Vagina (tissue), 2 donors: Measurements from ENCODE around the gene SLC66A2. TPM values are rescaled to one million over a fixed set of nuclear protein-coding genes. Genes with fewer than 3 reads are reported as not detected.
"Not testable (repeated sequence)": the region's sequence is repeated elsewhere in the genome, so short reads cannot be mapped to it uniquely, and the experiment has no call there.

Experiments used
- DNase-seq, 2 donors: peaks; one replicate each; pipeline ENCODE4 v3.0.0-alpha.2; 2017; ENCODE audit errors: extremely low spot score in 2 of 2
- H3K27ac ChIP-seq: fragments of 200-600 bp; sonication (generic); one replicate; pipeline ENCODE4 v1.5.1; 2019
- H3K27me3 ChIP-seq: fragments of 200-600 bp; sonication (generic); one replicate; pipeline ENCODE4 v1.5.1; 2019
- H3K36me3 ChIP-seq, 2 donors: fragments of 200-600 bp; sonication (generic); one replicate each; pipeline ENCODE4 v1.5.1; 2017 to 2019
- H3K4me1 ChIP-seq: fragments of 200-600 bp; sonication (generic); one replicate; pipeline ENCODE4 v1.5.1; 2019
- H3K4me3 ChIP-seq, 2 donors: fragments of 200-600 bp; sonication (generic); 1 replicate in 1 of 2; 2 replicates in 1 of 2; pipeline ENCODE4 v1.5.1; 2016 to 2019
- H3K9me3 ChIP-seq: fragments of 200-600 bp; sonication (generic); one replicate; pipeline ENCODE4 v1.5.1; 2019
- CTCF ChIP-seq, 3 experiments: fragments of 450-650 bp in 2 of 3; fragments of 200-600 bp in 1 of 3; sonication (generic) in 1 of 3; IDR thresholded peaks; one replicate each; pipeline ENCODE4 v1.5.1; 2017 to 2019; ENCODE audit warnings: antibody characterized with exemption in 3 of 3, mild to moderate bottlenecking in 2 of 3, moderate library complexity in 2 of 3
- POLR2A ChIP-seq, 2 donors: fragments of 450-650 bp; IDR thresholded peaks; one replicate each; pipeline ENCODE4 v1.6.1; 2017; ENCODE audit warnings: antibody characterized with exemption in 2 of 2, mild to moderate bottlenecking in 2 of 2, moderate library complexity in 2 of 2
- POLR2AphosphoS5 ChIP-seq, 2 donors: sonication (generic); formaldehyde crosslinking; IDR thresholded peaks; one replicate each; pipeline ENCODE4 v1.9.0; 2017; ENCODE audit warnings: antibody characterized with exemption in 2 of 2, mild to moderate bottlenecking in 2 of 2, low read depth in 1 of 2; ENCODE audit not compliant: insufficient read depth in 1 of 2
- intact Hi-C: fragments of 100-400 bp; cut with DNase I; formaldehyde crosslinking; loops from one replicate; pipeline ENCODE4 v1.15.1; 2023
- total RNA-seq: library from RNA; depleted of rRNA; stranded (reverse); fragments of >200 nt; gene quantifications from one replicate; pipeline ENCODE4 v1.2.3, GENCODE V29; 2016

SLC66A2 gene
- total RNA-seq, 1 donor from 2014 or later = 32.2 TPM

DNA sequence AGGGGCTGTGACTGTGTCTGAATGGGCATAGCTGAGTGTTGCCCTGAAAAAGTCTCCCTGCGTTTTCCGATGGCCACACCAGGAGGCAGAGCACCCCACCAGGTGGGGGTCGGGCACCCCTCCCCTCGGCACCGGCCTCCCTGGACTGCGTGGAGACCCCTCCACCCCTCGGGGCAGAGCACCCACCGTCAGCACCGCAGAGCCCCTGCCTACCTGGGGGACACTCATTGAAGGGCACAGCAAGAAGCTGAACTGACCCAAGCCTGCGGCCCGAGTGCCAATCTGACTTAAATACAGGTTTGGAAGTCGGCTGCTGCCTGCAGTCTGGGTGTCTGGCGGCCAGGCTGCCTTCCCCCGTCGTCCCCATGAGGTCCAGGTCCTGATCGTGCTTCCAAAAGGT lies 83.8 kb downstream of the SLC66A2 start:
- Histone ChIP-seq H3K9me3 (no peaks in the 10 kb centered on the region), H3K4me3 (no peak overlapping the region), H3K36me3 (no peaks in the 10 kb centered on the region), H3K4me1 (no peaks in the 10 kb centered on the region), H3K27ac (no peak overlapping the region), H3K27me3 (no peaks in the 10 kb centered on the region)
- DNase-seq = peak in 1 of 2 donors; percentile 84
- TF ChIP-seq CTCF (IDR thresholded peaks at IDR 0.05) = no peak
- no peak for TF ChIP-seq POLR2AphosphoS5 (IDR thresholded peaks at IDR 0.05; ENCODE audit: insufficient read depth in 1 of 2, low read depth in 1 of 2)
- no peak for TF ChIP-seq POLR2A (IDR thresholded peaks at IDR 0.05)
- intact Hi-C loops = no loop called here

GRCh38 chr18:79866889-79867574 lies 84.4 kb downstream of the SLC66A2 start:
- Histone ChIP-seq H3K4me3 (no peak overlapping the region), H3K9me3 (peaks cover 3% of the 10 kb centered on the region), H3K4me1 (no peaks in the 10 kb centered on the region), H3K27me3 (no peaks in the 10 kb centered on the region), H3K36me3 (no peaks in the 10 kb centered on the region), H3K27ac (no peak overlapping the region)
- peak in 1 of 2 donors; percentile 79 for DNase-seq
- TF ChIP-seq POLR2A (IDR thresholded peaks at IDR 0.05) (no peak), POLR2AphosphoS5 (IDR thresholded peaks at IDR 0.05; ENCODE audit: insufficient read depth in 1 of 2, low read depth in 1 of 2) (no peak), CTCF (IDR thresholded peaks at IDR 0.05) (no peak)
- intact Hi-C loops = no loop called here

DNA sequence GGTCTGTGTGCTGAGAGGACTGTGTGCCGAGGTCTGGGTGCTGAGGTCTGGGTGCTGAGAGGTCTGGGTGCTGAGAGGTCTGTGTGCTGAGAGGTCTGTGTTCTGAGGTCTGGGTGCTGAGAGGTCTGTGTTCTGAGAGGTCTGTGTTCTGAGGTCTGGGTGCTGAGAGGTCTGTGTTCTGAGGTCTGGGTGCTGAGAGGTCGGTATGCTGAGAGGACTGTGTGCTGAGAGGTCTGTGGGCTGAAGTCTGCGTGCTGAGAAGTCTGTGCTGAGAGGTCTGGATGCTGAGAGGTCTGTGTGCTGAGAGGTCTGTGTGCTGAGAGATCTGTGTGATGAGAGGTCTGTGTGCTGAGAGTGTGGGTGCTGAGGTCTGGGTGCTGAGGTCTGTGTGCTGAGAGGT lies 85.5 kb downstream of the SLC66A2 start:
- H3K27ac ChIP-seq, H3K9me3 ChIP-seq, intact Hi-C loops, H3K4me3 ChIP-seq, H3K36me3 ChIP-seq, H3K27me3 ChIP-seq, H3K4me1 ChIP-seq: not testable (repeated sequence)
- peak in 1 of 2 donors; percentile 62 for DNase-seq

DNA sequence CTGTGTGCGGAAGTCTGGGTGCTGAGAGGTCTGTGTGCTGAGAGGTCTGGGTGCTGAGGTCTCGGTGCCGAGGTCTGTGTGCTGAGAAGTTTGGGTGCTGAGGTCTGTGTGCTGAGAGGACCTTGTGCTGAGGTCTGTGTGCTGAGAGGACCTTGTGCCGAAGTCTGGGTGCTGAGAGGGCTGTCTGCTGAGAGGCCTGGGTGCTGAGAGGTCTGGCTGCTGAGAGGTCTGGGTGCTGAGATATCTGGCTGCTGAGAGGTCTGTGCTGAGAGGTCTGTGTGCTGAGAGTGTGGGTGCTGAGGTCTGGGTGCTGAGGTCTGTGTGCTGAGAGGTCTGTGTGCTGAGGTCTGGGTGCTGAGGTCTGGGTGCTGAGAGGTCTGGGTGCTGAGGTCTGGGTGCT lies 86.5 kb downstream of the SLC66A2 start:
- DNase-seq, intact Hi-C loops, H3K4me1 ChIP-seq: not testable (repeated sequence)

DNA sequence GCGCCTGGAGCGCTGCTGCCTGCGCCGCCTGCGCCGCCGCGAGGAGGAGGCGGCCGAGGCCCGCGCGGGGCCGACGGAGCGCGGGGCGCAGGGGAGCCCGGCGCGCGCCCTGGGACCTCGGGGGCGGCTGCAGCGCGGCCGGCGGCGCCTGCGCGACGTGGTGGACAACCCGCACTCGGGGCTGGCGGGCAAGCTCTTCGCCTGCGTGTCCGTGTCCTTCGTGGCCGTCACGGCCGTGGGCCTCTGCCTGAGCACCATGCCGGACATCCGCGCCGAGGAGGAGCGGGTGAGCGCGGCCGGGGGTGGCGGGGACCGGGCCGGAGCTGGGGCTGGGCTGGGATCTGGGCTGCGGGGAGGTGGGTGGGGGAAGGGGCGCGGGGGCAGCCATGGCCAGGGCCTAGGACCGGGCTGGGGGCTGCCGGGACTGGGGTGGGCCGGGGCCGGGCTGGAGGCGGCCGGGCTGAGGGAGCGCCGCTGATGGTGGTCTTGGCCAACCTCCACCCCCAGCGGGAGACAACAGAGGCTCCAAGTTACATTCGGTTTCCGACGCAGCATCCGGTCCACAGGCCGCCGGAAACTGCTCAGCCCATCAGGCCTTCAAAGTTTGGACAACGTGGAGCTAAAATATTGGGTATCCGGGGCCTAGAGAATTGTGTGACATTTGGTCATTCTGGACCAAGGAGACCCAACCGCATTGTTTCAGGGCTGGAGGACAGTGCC lies 87.3 kb downstream of the SLC66A2 start:
- intact Hi-C loops = no loop called here
- H3K27me3 ChIP-seq = no peaks in the 10 kb centered on the region
- no peaks in the 10 kb centered on the region for H3K36me3 ChIP-seq
- H3K9me3 ChIP-seq = peaks cover 3% of the 10 kb centered on the region
- peak in 1 of 2 donors; percentile 25 for DNase-seq
- H3K27ac ChIP-seq = no peak overlapping the region
- no peaks in the 10 kb centered on the region for H3K4me1 ChIP-seq
- TF ChIP-seq POLR2A (IDR thresholded peaks at IDR 0.05) = no peak
- TF ChIP-seq POLR2AphosphoS5 (IDR thresholded peaks at IDR 0.05; ENCODE audit: insufficient read depth in 1 of 2, low read depth in 1 of 2) = no peak
- TF ChIP-seq CTCF (IDR thresholded peaks at IDR 0.05) = no peak
- no peak overlapping the region for H3K4me3 ChIP-seq

More for the DNA sequence above, 86.5 kb downstream of the SLC66A2 start:
- H3K36me3 ChIP-seq, H3K27ac ChIP-seq, H3K9me3 ChIP-seq, H3K4me3 ChIP-seq, H3K27me3 ChIP-seq: not testable (repeated sequence)
